Body of pancreas (tissue), 4 donors: ENCODE measurements around the gene PPFIBP2. TPM values are rescaled to one million over a fixed set of nuclear protein-coding genes. Genes with fewer than 3 reads are reported as not detected.
A peak's percentile ranks its signal among the peaks of the same experiment; 100 is the strongest.

ENCODE experiments used
- ATAC-seq: fragments of 150-250 bp; one replicate; pipeline ENCODE4 v1.9.1; 2016
- DNase-seq, 4 donors: peaks; one replicate each; pipeline ENCODE4 v3.0.0-alpha.2; 2019
- H3K27ac ChIP-seq, 4 donors: fragments of 200-600 bp; sonication (generic); 1 replicate in 3 of 4; 2 replicates in 1 of 4; pipeline versions ENCODE4 v1.5.1 to v1.6.1; 2016 to 2019; ENCODE audit warnings: mild to moderate bottlenecking in 1 of 4, mixed read lengths in 1 of 4, moderate library complexity in 1 of 4
- H3K27me3 ChIP-seq, 2 donors: fragments of 200-600 bp; sonication (generic); one replicate each; pipeline ENCODE4 v1.6.0; 2016; ENCODE audit warnings: mild to moderate bottlenecking in 1 of 2
- H3K36me3 ChIP-seq, 2 donors: fragments of 200-600 bp; sonication (generic); replicated peaks in 1 of 2; 2 replicates each; pipeline ENCODE4 v1.5.1; 2016; ENCODE audit warnings: low read depth in 2 of 2; ENCODE audit not compliant: insufficient read depth in 1 of 2
- H3K4me1 ChIP-seq: fragments of 200-600 bp; sonication (generic); one replicate; pipeline ENCODE4 v1.6.0; 2016
- H3K4me3 ChIP-seq, 2 donors: fragments of 200-600 bp; sonication (generic); 1 replicate in 1 of 2; 2 replicates in 1 of 2; pipeline ENCODE4 v1.5.1; 2016 to 2019
- H3K9me3 ChIP-seq, 3 donors: fragments of 200-600 bp; sonication (generic); 1 replicate in 2 of 3; 2 replicates in 1 of 3; pipeline ENCODE4 v1.5.1; 2016
- POLR2A ChIP-seq, 3 donors: fragments of 450-650 bp; IDR thresholded peaks; one replicate each; pipeline ENCODE4 v1.6.1; 2016; ENCODE audit warnings: antibody characterized with exemption in 3 of 3, mild to moderate bottlenecking in 2 of 3
- WGBS, 2 donors: methylation state at CpG; one replicate each; pipeline ENCODE4 v1.1.5; 2017; 5-methylcytosine and 5-hydroxymethylcytosine counted together
- intact Hi-C: fragments of 100-400 bp; cut with DNase I; formaldehyde crosslinking; loops from one replicate; pipeline ENCODE4 v1.15.1; 2023
- total RNA-seq, 2 donors: library from RNA; depleted of rRNA; stranded (reverse); fragments of >200 nt; gene quantifications; one replicate each; pipeline ENCODE4 v1.1.0, GENCODE V29; 2016
- TF ChIP-seq, protein P1 (sequence below), 7 experiments: fragments of 450-650 bp in 4 of 7; fragments of 200-600 bp in 3 of 7; sonication (generic) in 3 of 7; IDR thresholded peaks; one replicate each; pipeline ENCODE4 v1.5.1; 2016 to 2019; ENCODE audit warnings: antibody characterized with exemption in 7 of 7

PPFIBP2 gene
- total RNA-seq, 2 donors from 2014 or later, result 34.9 to 35.3 TPM

DNA sequence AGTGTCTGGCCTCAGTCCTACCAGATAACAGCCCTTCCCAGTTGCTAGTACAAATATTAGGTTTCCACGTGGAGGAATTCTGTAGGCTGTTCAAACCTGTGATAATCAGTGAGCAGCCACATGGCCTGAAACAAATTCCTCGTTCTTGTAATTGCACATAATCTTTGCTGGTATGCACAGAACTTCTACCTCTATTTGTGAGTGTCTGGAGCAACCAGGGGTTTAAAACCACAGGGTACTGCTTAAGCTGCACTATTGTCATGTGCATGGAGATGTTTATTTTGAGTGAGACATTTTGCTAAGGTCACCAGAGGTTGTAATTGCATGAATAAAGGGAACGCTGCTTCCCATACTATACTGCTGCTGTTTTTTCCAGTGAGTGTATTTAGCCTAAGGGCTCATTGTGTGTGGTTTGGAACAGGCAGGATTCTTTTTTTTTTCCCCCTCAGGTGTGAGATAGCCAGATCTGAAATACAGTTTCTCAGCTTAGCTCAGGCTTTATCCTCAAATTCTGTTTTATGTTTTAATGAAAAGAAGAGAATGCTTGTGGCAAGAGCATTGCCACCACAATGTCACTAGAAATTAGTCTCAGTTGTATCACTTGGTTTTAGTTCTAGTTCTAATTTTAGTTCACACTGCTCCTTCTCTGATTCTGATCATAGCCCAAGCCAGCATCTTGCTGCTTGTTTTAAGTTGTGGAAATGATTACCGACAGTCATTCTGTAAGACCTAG, 99.0 kb downstream of the PPFIBP2 start:
- DNase-seq (peak in 3 of 4 donors; percentile 28 to 50 (median 48)), ATAC-seq (peak; percentile 88)
- Histone ChIP-seq H3K4me3 (no peak overlapping the region), H3K27me3 (no peaks in the 10 kb centered on the region), H3K4me1 (peaks cover 46% of the 10 kb centered on the region), H3K36me3 (no peaks in the 10 kb centered on the region), H3K27ac (peak overlapping the region; percentile 2 to 58 (median 51)), H3K9me3 (no peaks in the 10 kb centered on the region)
- 28 to 32% methylated on average over 4 of the region's 4 CpGs for WGBS, 2 donors
- TF ChIP-seq, protein P1, sequence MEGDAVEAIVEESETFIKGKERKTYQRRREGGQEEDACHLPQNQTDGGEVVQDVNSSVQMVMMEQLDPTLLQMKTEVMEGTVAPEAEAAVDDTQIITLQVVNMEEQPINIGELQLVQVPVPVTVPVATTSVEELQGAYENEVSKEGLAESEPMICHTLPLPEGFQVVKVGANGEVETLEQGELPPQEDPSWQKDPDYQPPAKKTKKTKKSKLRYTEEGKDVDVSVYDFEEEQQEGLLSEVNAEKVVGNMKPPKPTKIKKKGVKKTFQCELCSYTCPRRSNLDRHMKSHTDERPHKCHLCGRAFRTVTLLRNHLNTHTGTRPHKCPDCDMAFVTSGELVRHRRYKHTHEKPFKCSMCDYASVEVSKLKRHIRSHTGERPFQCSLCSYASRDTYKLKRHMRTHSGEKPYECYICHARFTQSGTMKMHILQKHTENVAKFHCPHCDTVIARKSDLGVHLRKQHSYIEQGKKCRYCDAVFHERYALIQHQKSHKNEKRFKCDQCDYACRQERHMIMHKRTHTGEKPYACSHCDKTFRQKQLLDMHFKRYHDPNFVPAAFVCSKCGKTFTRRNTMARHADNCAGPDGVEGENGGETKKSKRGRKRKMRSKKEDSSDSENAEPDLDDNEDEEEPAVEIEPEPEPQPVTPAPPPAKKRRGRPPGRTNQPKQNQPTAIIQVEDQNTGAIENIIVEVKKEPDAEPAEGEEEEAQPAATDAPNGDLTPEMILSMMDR (IDR thresholded peaks at IDR 0.05), result no peak
- TF ChIP-seq POLR2A (IDR thresholded peaks at IDR 0.05), result no peak
- intact Hi-C loops, result no loop called here

DNA sequence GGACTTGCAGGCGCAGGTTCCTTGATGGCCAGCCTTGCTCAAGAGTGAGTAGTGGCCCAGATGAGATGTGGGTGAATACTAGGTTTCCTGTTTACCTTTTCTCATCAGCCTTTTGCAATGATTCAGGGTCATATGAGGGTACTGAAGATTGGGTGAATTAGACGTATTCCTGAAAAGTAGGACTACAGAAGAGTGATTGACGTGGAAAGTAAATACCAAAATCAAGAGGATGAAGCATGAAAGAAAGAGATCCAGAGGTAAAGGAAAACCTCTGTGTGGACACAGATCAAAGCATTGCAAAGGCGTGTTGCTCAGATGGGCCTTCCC, 99.6 kb downstream of the PPFIBP2 start:
- Histone ChIP-seq H3K4me3 (no peak overlapping the region), H3K36me3 (no peaks in the 10 kb centered on the region), H3K27me3 (no peaks in the 10 kb centered on the region), H3K27ac (peak overlapping the region; percentile 2 to 58 (median 51)), H3K9me3 (no peaks in the 10 kb centered on the region), H3K4me1 (peaks cover 44% of the 10 kb centered on the region)
- 78 to 80% methylated on average over 4 of the region's 4 CpGs for WGBS, 2 donors
- TF ChIP-seq, protein P1 (IDR thresholded peaks at IDR 0.05), result no peak
- TF ChIP-seq POLR2A (IDR thresholded peaks at IDR 0.05), result no peak
- ATAC-seq (no peak), DNase-seq (no peak)
- intact Hi-C loops, result no loop called here

DNA sequence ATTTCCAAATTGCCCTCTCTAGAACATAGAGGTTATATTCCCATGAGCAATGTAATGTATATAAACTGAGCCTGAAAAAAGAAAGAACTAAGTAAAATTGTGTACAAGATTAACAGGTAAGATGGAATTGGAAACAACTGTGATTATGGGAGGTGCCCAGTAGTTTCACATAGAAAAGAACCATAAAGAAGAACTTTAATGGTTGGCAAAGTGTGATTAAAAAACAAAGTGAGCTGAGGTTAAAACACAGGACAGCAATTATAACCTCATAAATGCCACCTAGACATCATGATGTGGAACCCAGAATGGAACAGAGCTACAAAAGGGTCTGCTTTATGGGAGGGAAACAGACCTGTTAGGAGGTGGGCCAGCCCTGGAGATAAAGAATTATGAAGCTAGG, 100.9 kb downstream of the PPFIBP2 start:
- H3K36me3 ChIP-seq, result no peaks in the 10 kb centered on the region
- no peak for TF ChIP-seq POLR2A (IDR thresholded peaks at IDR 0.05)
- TF ChIP-seq, protein P1 (IDR thresholded peaks at IDR 0.05), result no peak

DNA sequence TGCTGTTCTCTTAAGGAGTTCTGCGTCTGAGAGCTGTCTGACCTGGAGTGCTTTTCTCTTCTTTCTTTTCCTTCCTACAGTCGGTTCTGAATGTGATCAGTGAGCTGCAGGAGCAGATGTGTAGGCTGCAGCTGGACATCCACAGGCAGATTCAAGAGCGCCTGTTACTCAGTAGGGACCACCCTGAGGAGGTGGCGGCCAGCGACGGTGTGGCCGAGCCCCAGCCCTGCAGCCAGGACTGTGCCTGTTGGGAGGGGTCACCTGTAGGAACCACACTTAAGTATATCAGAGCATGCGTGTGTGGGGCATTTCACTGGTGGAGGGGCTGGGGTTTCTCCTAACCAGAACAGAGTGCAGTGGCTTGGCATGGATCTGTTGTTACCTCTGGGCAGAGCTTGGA, 103.2 kb downstream of the PPFIBP2 start:
- 88 to 91% methylated on average over 3 to 8 of the region's 8 CpGs for WGBS, 2 donors
- H3K27me3 ChIP-seq, result no peaks in the 10 kb centered on the region
- intact Hi-C loops, result no loop called here
- ATAC-seq (no peak), DNase-seq (no peak)
- no peak overlapping the region for H3K4me3 ChIP-seq
- H3K27ac ChIP-seq, result no peak overlapping the region
- peaks cover 0 to 5% of the 10 kb centered on the region in 2 donors for H3K36me3 ChIP-seq
- TF ChIP-seq, protein P1 (IDR thresholded peaks at IDR 0.05), result no peak
- no peak for TF ChIP-seq POLR2A (IDR thresholded peaks at IDR 0.05)
- H3K9me3 ChIP-seq, result no peaks in the 10 kb centered on the region
- peaks cover 19% of the 10 kb centered on the region for H3K4me1 ChIP-seq

More for the DNA sequence above, 100.9 kb downstream of the PPFIBP2 start:
- DNase-seq (no peak), ATAC-seq (no peak)
- peaks cover 40% of the 10 kb centered on the region for H3K4me1 ChIP-seq
- H3K27ac ChIP-seq, result no peak overlapping the region
- intact Hi-C loops, result no loop called here
- H3K27me3 ChIP-seq, result no peaks in the 10 kb centered on the region
- H3K9me3 ChIP-seq, result no peaks in the 10 kb centered on the region
- no peak overlapping the region for H3K4me3 ChIP-seq

DNA sequence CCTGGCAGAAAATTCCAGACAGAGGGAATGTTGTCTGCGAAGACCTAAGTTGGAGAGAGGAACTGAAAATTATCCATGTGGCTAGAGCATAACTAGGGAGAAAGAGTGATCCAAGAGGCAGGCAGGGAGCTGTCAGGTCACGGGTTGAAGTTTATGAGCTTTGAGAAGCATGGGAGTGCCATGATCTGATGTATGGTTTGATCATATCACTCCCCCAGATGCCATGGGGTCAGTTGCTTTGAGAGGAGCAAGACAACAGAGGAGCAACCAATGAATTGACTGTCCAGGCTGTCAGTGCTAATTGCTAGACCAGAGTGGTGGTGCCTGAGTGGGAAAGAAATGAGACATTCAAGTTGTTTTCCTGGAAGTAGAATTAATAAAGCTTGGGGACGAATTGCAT, 105.5 kb downstream of the PPFIBP2 start:
- no peak for DNase-seq
- Histone ChIP-seq H3K4me3 (no peak overlapping the region), H3K4me1 (no peaks in the 10 kb centered on the region), H3K27me3 (no peaks in the 10 kb centered on the region), H3K36me3 (peaks cover 0 to 5% of the 10 kb centered on the region in 2 donors), H3K9me3 (no peaks in the 10 kb centered on the region), H3K27ac (no peak overlapping the region)
- WGBS, 2 donors, result 86 to 93% methylated on average over 3 of the region's 3 CpGs
- TF ChIP-seq, protein P1 (IDR thresholded peaks at IDR 0.05), result no peak
- no peak for TF ChIP-seq POLR2A (IDR thresholded peaks at IDR 0.05)
- intact Hi-C loops, result no loop called here
- no peak for ATAC-seq
